ENCODE measurements around the gene ZNF770. TPM values are rescaled to one million over a fixed set of nuclear protein-coding genes. Genes with fewer than 3 reads are reported as not detected.
"Not testable (repeated sequence)": the region's sequence is repeated elsewhere in the genome, so short reads cannot be mapped to it uniquely, and the experiment has no call there.

The ZNF770 gene
- total RNA-seq, 1 donor from 2014 or later: 26.7 TPM

DNA sequence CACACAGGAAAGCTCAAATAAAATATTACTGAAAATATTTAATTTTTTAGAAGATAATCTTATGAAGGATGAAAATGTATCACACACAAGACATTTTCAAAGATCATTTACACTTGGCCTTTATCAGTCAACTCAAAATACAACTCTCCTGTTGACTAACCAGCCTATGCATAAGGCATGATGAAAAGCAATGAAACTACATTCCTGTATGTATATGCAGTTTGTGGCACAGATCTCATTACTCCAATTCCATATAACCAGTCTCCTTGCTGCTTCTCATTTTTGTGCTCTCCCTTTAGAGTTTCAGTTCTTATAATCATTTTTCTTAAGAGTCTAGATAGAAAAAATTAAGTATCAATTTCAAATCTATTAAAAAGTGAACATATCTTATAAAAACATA lies 44.4 kb downstream of the ZNF770 start:
- Mint-ChIP-seq H3K9me3 (ENCODE audit: unreplicated experiment) (no peaks in the 10 kb centered on the region), H3K27ac (ENCODE audit: unreplicated experiment) (no peak overlapping the region), H3K36me3 (ENCODE audit: low read depth, unreplicated experiment) (peaks cover 13% of the 10 kb centered on the region), H3K4me1 (ENCODE audit: unreplicated experiment) (no peaks in the 10 kb centered on the region), H3K4me3 (ENCODE audit: unreplicated experiment) (no peak overlapping the region), H3K27me3 (ENCODE audit: unreplicated experiment) (no peaks in the 10 kb centered on the region)
- TF ChIP-seq, protein P1, sequence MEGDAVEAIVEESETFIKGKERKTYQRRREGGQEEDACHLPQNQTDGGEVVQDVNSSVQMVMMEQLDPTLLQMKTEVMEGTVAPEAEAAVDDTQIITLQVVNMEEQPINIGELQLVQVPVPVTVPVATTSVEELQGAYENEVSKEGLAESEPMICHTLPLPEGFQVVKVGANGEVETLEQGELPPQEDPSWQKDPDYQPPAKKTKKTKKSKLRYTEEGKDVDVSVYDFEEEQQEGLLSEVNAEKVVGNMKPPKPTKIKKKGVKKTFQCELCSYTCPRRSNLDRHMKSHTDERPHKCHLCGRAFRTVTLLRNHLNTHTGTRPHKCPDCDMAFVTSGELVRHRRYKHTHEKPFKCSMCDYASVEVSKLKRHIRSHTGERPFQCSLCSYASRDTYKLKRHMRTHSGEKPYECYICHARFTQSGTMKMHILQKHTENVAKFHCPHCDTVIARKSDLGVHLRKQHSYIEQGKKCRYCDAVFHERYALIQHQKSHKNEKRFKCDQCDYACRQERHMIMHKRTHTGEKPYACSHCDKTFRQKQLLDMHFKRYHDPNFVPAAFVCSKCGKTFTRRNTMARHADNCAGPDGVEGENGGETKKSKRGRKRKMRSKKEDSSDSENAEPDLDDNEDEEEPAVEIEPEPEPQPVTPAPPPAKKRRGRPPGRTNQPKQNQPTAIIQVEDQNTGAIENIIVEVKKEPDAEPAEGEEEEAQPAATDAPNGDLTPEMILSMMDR (IDR thresholded peaks at IDR 0.05; ENCODE audit: unreplicated experiment): no peak
- DNase-seq (ENCODE audit: low spot score): no peak

DNA sequence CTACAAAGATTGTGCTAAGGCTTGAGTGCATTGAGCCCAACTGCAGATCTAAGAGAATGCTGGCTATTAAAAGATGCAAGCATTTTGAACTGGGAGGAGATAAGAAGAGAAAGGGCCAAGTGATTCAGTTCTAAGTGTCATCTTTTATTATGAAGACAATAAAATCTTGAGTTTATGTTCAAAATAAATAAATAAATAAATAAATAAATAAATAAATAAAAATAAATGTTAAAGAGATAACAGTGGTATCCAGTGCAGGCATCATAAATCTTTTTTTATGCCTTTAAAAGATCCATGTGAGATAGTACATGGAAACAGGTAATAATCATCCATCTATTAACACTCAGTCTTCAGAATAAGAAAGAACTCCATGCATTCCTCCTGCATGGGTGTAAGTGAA lies 44.8 kb downstream of the ZNF770 start:
- not testable (repeated sequence) for H3K9me3 Mint-ChIP-seq (ENCODE audit: unreplicated experiment); DNase-seq (ENCODE audit: low spot score); H3K4me1 Mint-ChIP-seq (ENCODE audit: unreplicated experiment); H3K4me3 Mint-ChIP-seq (ENCODE audit: unreplicated experiment); H3K27ac Mint-ChIP-seq (ENCODE audit: unreplicated experiment); H3K27me3 Mint-ChIP-seq (ENCODE audit: unreplicated experiment)
- H3K36me3 Mint-ChIP-seq (ENCODE audit: low read depth, unreplicated experiment): peaks cover 13% of the 10 kb centered on the region

DNA sequence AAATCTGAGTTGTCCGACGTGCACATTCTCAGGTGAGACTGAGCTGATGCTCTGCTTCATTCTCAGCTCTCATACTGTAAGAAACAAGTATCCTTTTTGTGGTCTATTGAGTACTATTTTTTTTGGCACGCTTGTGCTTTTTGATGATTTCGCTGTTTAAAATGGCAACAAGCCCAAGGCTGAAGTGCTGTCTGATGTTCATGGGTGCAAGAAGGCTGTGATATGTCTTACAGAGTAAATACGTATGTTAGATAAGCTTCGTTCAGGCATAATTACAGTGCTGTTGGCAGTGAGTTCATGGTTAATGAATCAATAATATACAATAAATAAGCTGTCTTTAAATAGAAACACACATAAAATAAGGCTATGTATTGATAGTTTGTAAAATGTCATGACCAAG lies 45.7 kb downstream of the ZNF770 start:
- Mint-ChIP-seq H3K4me3 (ENCODE audit: unreplicated experiment) (no peak overlapping the region), H3K9me3 (ENCODE audit: unreplicated experiment) (no peaks in the 10 kb centered on the region), H3K4me1 (ENCODE audit: unreplicated experiment) (no peaks in the 10 kb centered on the region), H3K36me3 (ENCODE audit: low read depth, unreplicated experiment) (peaks cover 7% of the 10 kb centered on the region), H3K27me3 (ENCODE audit: unreplicated experiment) (no peaks in the 10 kb centered on the region), H3K27ac (ENCODE audit: unreplicated experiment) (no peak overlapping the region)
- TF ChIP-seq, protein P1 (IDR thresholded peaks at IDR 0.05; ENCODE audit: unreplicated experiment): no peak
- DNase-seq (ENCODE audit: low spot score): no peak

DNA sequence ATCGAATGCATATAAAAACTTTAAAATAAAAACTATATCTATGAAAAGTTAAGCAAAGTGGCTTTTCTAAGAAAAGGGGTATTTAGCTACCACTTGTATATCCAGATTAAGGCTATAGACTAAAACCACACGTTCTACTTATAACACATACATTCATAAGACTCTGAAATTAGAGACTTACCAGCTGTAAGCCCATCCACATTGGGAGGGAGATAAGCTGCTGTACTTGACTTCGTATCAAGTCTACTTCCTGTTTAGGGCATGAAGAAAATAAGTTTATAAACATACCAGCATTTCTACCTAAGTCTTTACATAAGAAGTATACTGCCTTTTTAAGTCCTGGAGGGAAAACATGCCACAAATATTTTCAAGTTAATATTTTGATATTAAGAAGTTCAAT lies 46.3 kb downstream of the ZNF770 start:
- Mint-ChIP-seq H3K9me3 (ENCODE audit: unreplicated experiment) (no peaks in the 10 kb centered on the region), H3K4me3 (ENCODE audit: unreplicated experiment) (no peak overlapping the region), H3K36me3 (ENCODE audit: low read depth, unreplicated experiment) (peaks cover 7% of the 10 kb centered on the region), H3K27ac (ENCODE audit: unreplicated experiment) (no peak overlapping the region), H3K27me3 (ENCODE audit: unreplicated experiment) (no peaks in the 10 kb centered on the region), H3K4me1 (ENCODE audit: unreplicated experiment) (no peaks in the 10 kb centered on the region)
- DNase-seq (ENCODE audit: low spot score): no peak
- TF ChIP-seq, protein P1 (IDR thresholded peaks at IDR 0.05; ENCODE audit: unreplicated experiment): no peak

DNA sequence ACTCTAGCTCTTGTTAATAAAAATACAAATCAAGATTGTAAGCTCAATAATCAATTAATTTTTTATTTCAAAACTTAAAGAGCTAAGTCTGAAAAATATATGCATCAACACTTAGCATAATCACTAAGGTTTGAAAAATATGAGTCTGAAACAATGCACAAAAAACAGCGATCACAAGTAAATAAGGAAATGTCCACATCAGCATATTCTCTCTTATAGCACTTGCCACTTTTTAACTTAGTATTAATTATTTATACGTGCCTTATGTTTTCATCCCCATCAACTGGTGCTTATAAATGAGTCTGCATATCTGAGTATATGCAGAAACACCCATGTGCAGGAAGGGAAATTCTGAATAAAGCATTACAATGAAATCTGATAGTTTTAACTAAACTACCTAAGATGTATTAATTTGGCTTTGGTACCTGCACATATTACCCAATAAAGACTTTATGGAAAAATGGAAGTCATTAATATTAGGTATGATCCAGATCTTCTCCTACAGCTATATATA lies 46.8 kb downstream of the ZNF770 start:
- H3K4me3 Mint-ChIP-seq (ENCODE audit: unreplicated experiment): no peak overlapping the region
- H3K36me3 Mint-ChIP-seq (ENCODE audit: low read depth, unreplicated experiment): peaks cover 7% of the 10 kb centered on the region
- TF ChIP-seq, protein P1 (IDR thresholded peaks at IDR 0.05; ENCODE audit: unreplicated experiment): no peak
- DNase-seq (ENCODE audit: low spot score): no peak
- no peaks in the 10 kb centered on the region for H3K9me3 Mint-ChIP-seq (ENCODE audit: unreplicated experiment)
- no peaks in the 10 kb centered on the region for H3K27me3 Mint-ChIP-seq (ENCODE audit: unreplicated experiment)
- H3K4me1 Mint-ChIP-seq (ENCODE audit: unreplicated experiment): no peaks in the 10 kb centered on the region
- no peak overlapping the region for H3K27ac Mint-ChIP-seq (ENCODE audit: unreplicated experiment)
